ENCODE data around the gene NPR3. TPM values are rescaled to one million over a fixed set of nuclear protein-coding genes. Genes with fewer than 3 reads are reported as not detected.

Gene NPR3
- total RNA-seq, 1 experiment from 2014 or later, result 0.11 TPM

DNA sequence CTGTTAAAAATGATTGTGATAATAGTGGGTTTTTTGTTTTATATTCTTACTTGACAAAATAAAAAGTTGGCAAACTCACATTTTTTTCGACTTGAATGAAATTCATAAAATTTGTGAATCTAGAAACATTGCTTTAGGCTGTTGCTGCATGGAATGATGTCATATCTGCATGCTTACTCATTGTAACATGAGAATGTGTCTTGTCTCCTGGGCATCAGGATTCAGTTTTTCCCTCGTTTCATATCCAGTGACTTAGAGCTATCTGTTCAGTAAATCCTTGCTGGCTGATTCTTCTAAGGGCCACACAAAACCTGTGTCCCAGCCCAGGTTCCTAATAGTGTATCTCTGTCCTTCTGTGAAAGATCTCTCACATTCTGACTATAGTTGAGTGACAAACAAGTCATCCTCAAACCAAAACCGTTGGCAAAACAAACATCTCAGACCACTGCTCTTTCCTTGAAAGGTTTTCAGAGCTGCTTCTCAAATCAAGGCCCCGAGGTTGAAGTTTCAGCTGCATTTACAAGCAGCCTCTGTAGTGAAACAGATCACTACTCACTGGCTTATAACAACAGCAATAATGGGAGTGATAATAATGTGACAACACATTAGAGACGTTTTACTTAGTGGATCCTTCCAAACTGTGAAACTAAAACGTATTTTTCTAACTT is 95.0 kb downstream of the NPR3 start:
- TF ChIP-seq, protein P1, sequence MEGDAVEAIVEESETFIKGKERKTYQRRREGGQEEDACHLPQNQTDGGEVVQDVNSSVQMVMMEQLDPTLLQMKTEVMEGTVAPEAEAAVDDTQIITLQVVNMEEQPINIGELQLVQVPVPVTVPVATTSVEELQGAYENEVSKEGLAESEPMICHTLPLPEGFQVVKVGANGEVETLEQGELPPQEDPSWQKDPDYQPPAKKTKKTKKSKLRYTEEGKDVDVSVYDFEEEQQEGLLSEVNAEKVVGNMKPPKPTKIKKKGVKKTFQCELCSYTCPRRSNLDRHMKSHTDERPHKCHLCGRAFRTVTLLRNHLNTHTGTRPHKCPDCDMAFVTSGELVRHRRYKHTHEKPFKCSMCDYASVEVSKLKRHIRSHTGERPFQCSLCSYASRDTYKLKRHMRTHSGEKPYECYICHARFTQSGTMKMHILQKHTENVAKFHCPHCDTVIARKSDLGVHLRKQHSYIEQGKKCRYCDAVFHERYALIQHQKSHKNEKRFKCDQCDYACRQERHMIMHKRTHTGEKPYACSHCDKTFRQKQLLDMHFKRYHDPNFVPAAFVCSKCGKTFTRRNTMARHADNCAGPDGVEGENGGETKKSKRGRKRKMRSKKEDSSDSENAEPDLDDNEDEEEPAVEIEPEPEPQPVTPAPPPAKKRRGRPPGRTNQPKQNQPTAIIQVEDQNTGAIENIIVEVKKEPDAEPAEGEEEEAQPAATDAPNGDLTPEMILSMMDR (IDR thresholded peaks at IDR 0.05; ENCODE audit: insufficient read depth in 1 of 2, low read depth in 1 of 2, low read length in 1 of 2, severe bottlenecking in 1 of 2, unreplicated experiment in 1 of 2), result no peak
- no peaks in the 10 kb centered on the region for H3K27me3 ChIP-seq (replicated peaks; ENCODE audit: control insufficient read depth, insufficient read depth, low read length)
- no peaks in the 10 kb centered on the region; the same call in 1 of the 2 replicates for H3K9me3 ChIP-seq
- BruUV-seq (replicated peaks), result no TSS peak
- H3K36me3 ChIP-seq (ENCODE audit: control insufficient read depth, insufficient read depth, low read length), result no peaks in the 10 kb centered on the region
- DNase-seq, result no peak
- Mint-ChIP-seq H3K36me3 (ENCODE audit: insufficient read depth, unreplicated experiment) (no peaks in the 10 kb centered on the region), H3K27ac (ENCODE audit: unreplicated experiment) (no peak overlapping the region), H3K27me3 (ENCODE audit: insufficient read depth, unreplicated experiment) (peaks cover 6% of the 10 kb centered on the region), H3K4me3 (ENCODE audit: unreplicated experiment) (no peak overlapping the region), H3K9me3 (ENCODE audit: unreplicated experiment) (peaks cover 15% of the 10 kb centered on the region), H3K4me1 (ENCODE audit: low read depth, unreplicated experiment) (no peaks in the 10 kb centered on the region)
- POLR2A ChIA-PET, result no interaction called here
- no peak overlapping the region for H3K4me3 ChIP-seq (ENCODE audit: low read depth, low read length)
- H3K4me1 ChIP-seq, result no peaks in the 10 kb centered on the region
- CTCF ChIA-PET, result no interaction called here
- intact Hi-C loops (cut with micrococcal nuclease; ENCODE audit: unreplicated experiment), result no loop called here

DNA sequence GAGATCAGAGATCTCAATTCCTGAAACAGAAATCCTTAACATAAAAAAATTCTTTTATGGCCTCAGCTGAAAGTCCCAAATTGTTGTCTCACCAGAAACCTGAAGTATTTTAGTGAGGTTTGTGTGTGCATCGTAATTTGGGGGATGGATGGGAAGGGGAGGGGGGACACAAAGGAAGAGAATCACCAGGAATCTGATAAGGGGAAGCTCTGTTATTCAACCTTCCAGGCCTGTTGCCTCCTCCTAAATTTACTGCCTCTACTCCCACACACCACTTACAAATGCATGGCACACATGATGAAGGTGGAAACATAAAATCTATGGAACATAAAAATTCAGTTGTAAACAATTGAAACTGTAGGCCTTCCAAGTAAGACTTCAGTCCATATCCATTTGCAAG is 97.7 kb downstream of the NPR3 start:
- Histone ChIP-seq H3K36me3 (ENCODE audit: control insufficient read depth, insufficient read depth, low read length) (no peaks in the 10 kb centered on the region), H3K27me3 (replicated peaks; ENCODE audit: control insufficient read depth, insufficient read depth, low read length) (no peaks in the 10 kb centered on the region), H3K4me1 (no peaks in the 10 kb centered on the region), H3K4me3 (ENCODE audit: low read depth, low read length) (no peak overlapping the region), H3K9me3 (no peaks in the 10 kb centered on the region; the same call in 1 of the 2 replicates)
- peaks cover 3% of the 10 kb centered on the region for H3K27me3 Mint-ChIP-seq (ENCODE audit: insufficient read depth, unreplicated experiment)
- BruUV-seq (replicated peaks), result no TSS peak
- no peak for DNase-seq
- intact Hi-C loops (cut with micrococcal nuclease; ENCODE audit: unreplicated experiment), result no loop called here
- H3K9me3 Mint-ChIP-seq (ENCODE audit: unreplicated experiment), result peaks cover 9% of the 10 kb centered on the region
- no peak overlapping the region for H3K4me3 Mint-ChIP-seq (ENCODE audit: unreplicated experiment)
- H3K27ac Mint-ChIP-seq (ENCODE audit: unreplicated experiment), result no peak overlapping the region
- H3K36me3 Mint-ChIP-seq (ENCODE audit: insufficient read depth, unreplicated experiment), result no peaks in the 10 kb centered on the region
- H3K4me1 Mint-ChIP-seq (ENCODE audit: low read depth, unreplicated experiment), result no peaks in the 10 kb centered on the region
- ChIA-PET CTCF (no interaction called here), POLR2A (no interaction called here)
- TF ChIP-seq, protein P1 (IDR thresholded peaks at IDR 0.05; ENCODE audit: insufficient read depth in 1 of 2, low read depth in 1 of 2, low read length in 1 of 2, severe bottlenecking in 1 of 2, unreplicated experiment in 1 of 2), result no peak

DNA sequence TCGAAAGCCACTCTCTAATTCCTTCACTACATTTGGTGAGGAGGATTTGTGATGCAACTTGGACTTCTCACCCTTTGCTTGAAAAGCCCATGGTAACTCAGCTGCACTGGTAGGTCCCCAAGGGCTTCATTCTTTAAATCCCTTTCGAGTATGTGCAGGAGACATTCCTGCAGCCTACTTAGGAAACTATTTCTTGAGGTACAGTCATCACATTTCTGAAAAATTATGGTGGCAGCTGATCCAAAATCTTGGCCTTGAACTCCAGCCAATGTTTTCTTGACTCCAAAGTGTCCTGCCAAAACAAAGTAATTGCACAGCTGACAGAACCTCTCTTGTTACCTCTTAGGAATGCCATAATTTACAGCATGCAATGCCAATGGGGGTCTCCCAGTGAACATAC is 99.7 kb downstream of the NPR3 start:
- TF ChIP-seq, protein P1 (IDR thresholded peaks at IDR 0.05; ENCODE audit: insufficient read depth in 1 of 2, low read depth in 1 of 2, low read length in 1 of 2, severe bottlenecking in 1 of 2, unreplicated experiment in 1 of 2), result no peak
- no peak for DNase-seq
- CTCF ChIA-PET, result no interaction called here
- H3K4me3 Mint-ChIP-seq (ENCODE audit: unreplicated experiment), result no peak overlapping the region
- intact Hi-C loops (cut with micrococcal nuclease; ENCODE audit: unreplicated experiment), result no loop called here
- H3K36me3 Mint-ChIP-seq (ENCODE audit: insufficient read depth, unreplicated experiment), result no peaks in the 10 kb centered on the region
- peaks cover 3% of the 10 kb centered on the region for H3K27me3 Mint-ChIP-seq (ENCODE audit: insufficient read depth, unreplicated experiment)
- H3K4me1 Mint-ChIP-seq (ENCODE audit: low read depth, unreplicated experiment), result no peaks in the 10 kb centered on the region
- POLR2A ChIA-PET, result no interaction called here
- Histone ChIP-seq H3K27me3 (replicated peaks; ENCODE audit: control insufficient read depth, insufficient read depth, low read length) (no peaks in the 10 kb centered on the region), H3K9me3 (no peaks in the 10 kb centered on the region; the same call in 1 of the 2 replicates), H3K4me3 (ENCODE audit: low read depth, low read length) (no peak overlapping the region), H3K36me3 (ENCODE audit: control insufficient read depth, insufficient read depth, low read length) (no peaks in the 10 kb centered on the region), H3K4me1 (no peaks in the 10 kb centered on the region)
- no TSS peak for BruUV-seq (replicated peaks)
- no peak overlapping the region for H3K27ac Mint-ChIP-seq (ENCODE audit: unreplicated experiment)
- no peaks in the 10 kb centered on the region for H3K9me3 Mint-ChIP-seq (ENCODE audit: unreplicated experiment)

Measured in Caco-2 (cell line).